CD4-positive, alpha-beta T cell treated with Interleukin-1 beta for 1 hour (primary cell): ENCODE data around the gene EDA.
"Not testable (repeated sequence)": the region's sequence is repeated elsewhere in the genome, so short reads cannot be mapped to it uniquely, and the experiment has no call there.

Experiments used
- DNase-seq, 2 donors: peaks; one replicate each; pipeline ENCODE4 v3.0.0-alpha.2; 2020 to 2022

EDA gene

DNA sequence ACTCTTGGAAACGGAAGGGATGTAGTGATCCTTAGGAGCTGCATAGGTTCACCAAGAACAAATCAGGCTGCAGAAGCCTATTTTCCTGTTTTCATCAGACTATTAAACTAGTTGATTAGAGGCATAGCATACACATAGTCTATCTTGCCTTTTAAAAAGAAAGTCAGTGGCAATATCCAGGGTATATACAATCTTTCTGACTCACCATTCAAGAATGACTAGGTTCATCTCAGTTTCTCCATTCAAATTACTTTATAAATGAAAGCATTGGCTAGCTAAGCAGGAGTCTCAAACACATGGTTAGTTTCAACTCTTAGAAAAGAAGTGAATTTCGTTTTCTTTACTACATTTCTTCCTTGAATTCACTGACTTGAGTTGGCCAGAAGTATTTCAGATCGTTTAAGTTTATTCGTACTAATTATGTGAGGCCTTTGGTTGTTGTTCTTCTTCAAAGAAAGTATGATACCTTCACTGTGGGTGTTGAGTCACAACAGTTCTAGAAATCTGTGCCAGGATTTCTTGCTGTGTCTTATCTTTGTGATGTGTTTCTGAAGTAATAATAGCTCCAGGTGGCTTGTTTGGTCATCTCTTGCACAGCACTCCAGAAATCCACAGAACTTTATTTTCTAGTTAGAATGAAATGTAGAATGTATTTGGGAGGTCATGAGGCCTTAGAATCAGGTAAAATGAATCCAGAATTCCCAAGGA is 345.6 kb downstream of the EDA start:
- DNase-seq: no peak

DNA sequence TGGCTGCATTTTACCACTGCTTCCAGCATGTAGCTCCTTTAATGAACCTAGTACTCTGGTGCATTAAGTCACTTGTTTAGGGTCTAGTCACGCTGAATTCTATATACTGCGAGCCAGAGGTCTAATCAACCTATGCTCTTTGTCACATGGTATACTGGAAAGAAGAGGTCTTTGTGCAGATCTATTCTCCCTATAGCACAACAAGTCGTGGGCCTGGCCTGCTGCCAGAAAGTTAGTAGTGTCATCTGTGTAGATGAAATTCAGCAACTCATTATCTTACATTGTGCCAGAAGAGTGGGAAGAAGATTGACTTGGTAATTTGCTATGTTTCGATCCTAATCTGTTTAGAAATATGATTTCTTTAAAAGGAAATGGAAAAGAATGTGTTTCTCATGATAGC is 353.0 kb downstream of the EDA start:
- no peak for DNase-seq

DNA sequence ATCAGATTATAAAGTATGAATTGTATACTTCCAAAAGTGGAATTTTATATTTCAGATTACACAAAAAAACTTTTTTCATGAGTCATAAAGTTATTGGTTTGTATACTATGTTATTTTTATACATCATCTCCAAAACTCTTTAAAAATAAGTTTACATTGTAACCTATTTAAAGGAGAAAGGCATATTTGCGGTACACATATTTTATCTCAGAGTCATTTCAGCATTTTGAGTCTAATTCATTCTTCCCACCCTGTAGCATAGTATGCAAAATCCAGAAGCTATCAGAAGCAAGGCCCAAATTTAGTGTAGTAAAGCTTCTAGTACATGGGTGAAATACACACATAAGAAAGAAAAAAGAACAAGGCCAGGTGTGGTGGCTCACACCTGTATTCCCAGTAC is 353.5 kb downstream of the EDA start:
- no peak for DNase-seq

DNA sequence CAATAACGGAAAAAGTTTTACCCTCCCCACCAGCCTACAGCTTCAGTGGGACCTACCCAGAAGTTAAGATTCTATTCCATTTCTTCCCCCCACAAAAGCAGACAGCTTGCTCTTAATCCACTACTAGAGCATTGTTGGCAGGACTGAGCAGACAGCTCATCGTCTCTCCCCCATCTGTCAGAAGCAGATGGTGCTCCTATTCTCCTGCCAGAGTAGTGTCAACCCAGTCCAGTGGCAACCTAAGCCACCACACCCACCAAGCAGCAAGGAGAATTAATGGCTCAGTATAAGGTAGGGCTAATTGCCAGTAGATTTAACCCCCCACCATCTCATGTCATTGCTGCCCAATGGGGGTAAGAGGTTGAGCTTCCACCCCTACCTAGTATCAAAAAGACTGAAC is 371.8 kb downstream of the EDA start:
- DNase-seq: no peak

DNA sequence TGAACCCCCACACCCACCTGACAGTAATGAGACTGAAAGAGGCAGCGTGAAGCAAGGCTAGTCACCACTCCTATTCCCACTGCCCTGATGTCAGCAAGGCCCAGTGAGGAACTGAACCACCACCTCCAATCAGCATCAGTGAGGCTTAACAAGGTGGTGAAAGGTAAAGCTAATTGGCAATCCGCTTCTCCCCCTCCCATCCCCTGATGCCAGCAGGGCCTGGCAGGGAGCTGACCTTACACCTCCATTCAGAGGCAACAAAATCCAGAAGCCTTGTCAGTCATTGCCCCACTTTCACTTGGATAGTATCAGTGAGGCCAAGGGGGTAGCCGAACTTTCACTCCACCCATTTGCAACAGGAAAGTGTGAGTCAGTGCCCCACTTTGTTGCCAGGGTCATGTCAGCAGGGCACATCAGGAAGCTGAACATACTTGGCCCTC is 373.1 kb downstream of the EDA start:
- DNase-seq: peak in 1 of 2 donors; percentile 10

DNA sequence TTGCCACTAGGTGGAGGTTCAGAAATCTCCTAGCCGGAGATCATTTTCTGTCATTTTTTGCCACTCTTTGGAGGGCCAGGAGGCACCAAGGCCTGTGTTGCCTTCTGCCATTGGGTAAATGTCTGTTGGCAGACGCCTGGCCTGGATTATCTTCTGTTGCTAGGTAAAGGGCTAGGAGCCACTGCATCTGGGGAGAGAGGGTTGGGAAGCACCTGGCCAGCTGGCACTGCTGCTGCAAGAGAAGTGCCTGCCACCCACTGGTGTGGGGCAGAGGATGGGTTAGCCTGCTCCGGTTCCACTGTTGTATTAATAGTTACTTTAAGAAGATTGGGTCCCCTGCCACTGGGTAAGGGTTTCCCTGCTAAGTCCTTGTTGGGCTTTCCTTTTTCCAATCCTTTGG is 375.8 kb downstream of the EDA start:
- no peak for DNase-seq

DNA sequence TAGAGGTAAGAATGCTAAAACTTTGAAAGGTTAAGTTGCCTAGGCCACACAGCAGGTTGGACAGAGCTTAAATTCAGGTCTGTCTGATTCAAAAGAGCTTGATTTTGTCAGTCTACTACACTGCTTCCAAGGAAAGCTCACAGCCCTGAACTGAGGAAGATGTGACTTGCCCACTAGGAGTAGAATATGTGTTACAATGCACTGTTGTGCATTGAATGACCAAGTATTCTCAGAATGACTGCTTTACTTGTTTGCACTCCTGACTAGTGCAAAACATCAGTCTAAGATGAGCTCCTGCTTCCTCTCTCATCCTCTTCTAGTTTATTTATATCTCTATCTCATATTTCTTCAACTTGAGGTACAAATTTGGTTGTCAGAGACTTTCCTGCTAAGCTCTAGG is 377.6 kb downstream of the EDA start:
- no peak for DNase-seq

DNA sequence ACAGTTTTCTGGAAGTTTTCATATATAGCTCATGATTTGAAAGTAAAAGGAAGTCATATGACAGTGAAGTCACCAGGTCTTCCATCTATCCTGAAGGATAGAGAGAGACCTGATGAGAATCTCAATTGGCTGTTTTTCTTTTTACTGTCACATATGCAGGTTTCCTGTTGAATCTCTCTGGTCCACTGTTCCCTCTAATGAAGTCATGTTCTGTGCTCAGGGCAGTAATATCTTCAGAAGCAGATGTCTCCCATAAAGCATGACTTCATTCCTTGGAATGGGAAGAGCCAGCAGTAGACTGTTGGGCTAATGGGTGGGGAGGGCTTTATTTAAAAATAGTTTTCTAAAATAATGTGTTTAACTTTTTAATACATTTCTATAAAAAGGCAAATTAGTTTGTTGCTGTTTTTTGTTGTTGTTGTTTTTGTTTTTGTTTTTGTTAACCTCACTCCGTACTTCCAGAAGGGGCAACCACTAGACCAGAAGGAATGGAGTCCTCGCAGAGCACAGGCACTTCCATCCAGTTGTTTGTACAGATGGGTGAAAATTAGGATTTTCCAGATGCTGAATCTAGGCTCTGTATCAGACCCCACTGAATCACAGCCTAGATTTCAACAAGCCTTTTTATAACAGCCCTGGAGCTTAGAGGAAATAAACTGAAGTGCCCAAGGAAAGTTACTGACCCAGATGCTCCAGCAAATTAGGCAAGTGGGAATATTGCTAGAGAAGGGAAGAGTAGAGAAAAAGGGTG is 379.6 kb downstream of the EDA start:
- no peak for DNase-seq

DNA sequence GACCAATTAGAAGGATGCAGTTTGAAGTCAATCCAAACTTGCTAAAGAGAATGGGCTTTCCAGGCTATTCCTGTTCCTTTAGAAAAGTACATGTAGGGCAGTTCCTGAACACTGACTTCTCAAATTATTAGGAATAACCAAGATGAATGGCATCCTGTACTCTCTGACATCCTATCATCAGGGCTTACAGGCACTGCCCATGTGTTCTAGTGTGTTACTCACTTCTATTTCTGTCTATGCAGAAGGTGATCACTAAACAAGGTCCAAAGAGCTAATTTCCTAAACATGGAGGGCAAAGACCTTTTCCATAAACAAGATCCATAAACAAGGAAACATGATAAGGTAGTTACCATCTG is 380.2 kb downstream of the EDA start:
- DNase-seq: no peak

DNA sequence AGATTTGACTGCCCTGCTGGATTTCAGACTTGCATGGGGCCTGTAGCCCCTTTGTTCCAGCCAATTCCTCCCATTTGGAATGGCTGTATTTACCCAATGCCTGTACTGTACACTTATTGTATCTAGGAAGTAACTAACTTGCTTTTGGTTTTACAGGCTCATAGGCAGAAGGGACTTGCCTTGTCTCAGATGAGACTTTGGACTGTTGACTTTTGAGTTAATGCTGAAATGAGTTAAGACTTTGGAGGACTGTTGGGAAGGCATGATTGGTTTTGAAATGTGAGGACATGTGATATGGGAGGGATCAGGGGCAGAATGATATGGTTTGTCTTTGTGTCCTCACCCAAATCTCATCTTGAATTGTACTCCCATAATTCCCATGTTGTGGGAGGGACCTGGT is 382.4 kb downstream of the EDA start:
- DNase-seq: not testable (repeated sequence)

DNA sequence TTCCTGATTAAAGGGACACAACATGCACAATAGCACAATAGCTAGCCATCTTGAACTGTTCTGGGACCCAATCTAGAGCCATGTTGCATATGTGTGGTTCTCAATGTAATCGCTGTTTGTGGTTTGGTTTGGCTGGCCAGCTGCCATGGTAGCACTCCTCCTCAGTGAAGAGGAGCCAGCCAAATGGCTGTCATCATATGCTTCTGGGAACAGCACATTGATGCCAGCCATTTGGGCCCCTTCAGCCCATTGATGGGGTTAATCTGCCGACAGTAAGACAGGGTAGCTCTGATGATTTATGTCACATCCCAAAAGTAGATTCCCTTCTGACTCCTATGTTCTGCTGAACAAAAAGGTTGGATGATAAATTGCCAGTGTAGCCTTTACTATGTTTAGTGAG is 385.4 kb downstream of the EDA start:
- no peak for DNase-seq

DNA sequence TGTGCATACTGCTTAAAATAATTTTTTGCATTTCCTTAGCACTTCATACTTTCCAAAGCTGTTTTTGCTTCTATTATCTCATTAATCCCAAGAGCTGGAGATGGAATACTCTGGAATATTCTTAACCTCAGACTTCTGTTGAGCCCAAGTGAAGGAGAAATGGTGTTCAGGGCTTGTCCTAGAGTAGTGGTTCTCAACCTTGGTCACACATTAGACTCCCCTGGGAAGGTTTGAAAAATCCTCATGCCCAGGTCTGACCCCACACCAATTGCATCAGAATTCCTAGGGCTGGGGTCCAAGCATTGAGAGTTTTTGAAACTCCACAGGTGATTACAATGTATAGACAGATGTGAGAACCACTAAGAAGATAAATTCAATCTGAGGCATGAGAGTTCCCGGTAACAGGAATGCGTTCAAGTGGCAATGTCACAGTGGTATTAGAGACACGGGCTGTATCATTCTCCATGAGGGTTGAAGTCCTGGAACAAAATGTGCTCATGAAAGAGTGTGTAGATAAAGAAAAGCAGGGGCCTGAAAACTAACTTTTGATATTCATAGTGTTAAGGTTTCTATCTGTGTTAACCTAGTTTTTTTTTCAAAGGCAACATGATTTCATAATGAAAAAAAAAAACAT is 385.9 kb downstream of the EDA start:
- no peak for DNase-seq

DNA sequence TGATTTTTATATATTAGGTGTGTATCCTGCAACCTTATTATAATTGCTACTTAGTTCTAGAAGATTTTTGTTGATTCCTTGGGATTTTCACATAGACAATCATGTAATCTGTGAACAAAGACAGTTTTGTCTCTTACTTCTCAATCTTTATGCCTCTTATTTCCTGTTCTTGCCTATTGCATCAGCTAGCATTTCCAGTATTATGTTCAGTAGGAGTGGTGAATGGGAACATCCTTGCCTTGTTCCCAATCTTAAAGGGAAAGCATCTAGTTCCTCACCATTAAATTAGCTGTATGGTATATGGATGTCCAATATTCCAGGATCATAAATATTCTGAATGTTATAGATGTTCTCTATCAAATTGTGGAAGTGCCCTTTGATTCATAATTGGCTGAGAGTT is 392.0 kb downstream of the EDA start:
- no peak for DNase-seq

DNA sequence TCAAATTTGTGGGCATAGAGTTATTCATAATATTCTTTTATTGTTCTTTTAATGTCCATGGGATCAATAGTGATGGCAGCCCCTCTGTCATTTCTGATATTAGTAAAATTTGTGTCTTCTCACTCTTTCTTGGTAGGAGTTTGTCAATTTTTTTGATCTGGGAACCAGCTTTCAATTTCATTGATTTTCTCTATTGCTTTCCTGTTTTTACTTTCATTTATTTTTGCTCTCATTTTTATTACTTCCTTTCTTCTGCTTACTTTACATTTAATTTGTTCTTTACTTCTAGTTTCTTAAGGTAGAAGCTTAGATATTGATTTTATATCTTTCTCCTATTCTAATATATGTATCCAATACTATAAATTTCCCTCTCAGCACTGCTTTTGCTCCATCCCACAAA is 393.1 kb downstream of the EDA start:
- DNase-seq: no peak

DNA sequence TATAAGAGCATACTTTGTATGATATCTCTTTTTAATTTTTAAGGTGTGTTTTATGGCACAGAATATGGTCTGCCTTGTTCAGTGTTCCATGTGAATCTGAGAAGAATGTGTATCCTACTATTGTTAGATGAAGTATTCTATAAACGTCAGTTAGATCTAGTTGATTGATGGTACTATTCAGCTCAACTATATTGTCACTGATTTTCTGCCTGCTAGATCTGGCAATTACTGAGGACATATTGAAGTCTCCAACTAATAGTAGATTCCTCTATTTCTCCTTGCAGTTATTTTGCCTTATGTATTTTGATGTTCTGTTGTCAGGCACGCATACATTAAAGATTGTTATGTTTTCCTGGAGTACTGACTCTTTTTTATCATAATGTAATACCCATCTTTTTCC is 394.1 kb downstream of the EDA start:
- no peak for DNase-seq

DNA sequence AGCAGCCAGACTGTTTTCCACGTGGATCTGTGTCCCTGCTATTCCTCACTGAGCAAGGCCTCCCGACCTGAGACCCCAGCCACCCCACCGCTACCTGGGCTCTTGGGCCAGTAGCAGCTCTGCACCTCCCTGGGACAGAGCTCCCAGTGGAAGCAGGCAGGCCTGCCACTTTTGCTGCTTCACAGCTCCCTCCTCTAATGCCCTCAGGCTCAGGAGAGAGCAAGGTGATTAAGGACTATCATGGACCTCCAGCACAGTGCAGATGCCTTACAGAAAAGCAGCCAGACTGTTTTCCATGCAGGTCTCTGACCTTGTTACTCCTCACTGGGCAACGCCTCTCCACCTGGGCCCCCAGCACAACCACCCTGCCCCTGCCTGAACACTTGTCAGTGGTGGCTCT is 396.8 kb downstream of the EDA start:
- DNase-seq: no peak

DNA sequence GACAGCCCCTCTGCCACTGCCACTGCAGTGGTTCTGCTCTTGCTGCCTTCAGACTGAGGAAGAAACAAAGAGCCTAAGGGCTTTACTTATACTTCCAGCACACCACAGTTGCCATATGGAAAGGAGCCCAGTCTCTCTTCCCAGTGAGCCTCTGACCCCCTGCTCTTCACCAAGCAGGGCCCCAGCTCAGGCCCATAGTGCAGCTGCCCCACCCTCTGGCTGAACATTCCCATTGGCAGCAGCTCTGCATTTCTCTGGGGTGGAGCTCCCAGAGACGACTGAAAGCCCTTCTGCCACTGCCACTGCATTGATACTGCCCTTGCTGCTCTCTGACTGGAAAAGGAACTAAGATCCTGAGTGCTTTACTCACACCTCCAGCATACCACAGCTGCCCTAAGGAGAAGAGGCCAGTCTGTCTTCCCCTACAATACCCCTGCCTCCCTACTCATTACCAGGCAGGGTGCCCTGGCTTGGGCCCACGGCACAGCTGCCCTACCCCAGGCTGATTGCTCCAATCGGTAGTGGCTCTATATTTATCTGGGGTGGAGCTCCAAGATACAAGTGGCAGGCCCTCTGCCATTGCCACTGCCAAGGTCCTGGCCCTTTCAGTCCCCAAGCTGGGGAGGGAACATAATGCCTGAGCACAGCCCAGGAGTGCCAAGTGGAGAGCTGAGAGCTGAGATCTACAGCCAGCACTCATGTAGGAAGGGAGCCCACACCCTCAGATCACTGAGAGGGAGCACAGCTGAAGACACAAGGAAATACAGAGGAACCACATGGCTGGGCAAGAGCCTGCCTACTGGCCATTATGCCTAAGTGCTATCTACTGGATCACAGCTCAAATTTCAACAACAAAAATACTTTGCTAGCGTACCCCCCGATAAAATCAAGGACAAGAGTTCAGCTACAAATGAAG is 397.8 kb downstream of the EDA start:
- DNase-seq: no peak

DNA sequence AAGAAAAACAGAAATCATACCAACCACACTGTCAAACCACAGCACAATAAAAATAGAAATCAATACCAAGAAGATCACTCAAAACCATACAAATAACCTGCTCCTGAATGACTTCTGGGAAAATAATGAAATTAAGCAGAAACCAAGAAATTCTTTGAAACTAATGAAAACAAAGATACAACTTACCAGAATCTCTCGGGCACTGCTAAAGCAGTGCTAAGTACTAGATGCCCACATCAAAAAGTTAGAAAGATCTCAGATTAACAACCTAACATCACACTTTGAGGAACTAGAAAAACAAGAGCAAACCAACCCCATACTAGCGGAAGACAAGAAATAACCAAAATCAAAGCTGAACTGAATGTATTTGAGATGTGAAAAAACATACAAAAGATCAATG is 400.6 kb downstream of the EDA start:
- peak in 1 of 2 donors; percentile 6 for DNase-seq

DNA sequence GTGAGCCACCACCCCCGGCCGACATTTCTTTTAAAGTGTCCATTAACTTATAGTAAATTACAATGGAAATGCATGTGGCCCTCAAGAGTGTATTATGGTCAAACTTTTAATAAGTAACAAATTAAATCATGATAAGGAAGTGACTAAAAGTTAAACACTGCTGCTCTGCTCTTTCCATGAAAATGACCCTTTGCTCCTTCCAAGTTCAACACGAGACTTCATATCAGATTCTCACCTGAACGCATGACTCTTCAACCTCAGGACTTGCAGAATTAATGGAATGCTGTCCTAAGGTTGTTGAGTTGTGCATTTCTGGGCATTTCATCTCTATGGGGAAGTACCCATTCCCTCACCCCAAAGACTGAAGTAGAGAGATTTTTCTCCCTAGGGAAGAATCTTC is 406.7 kb downstream of the EDA start:
- DNase-seq: no peak

DNA sequence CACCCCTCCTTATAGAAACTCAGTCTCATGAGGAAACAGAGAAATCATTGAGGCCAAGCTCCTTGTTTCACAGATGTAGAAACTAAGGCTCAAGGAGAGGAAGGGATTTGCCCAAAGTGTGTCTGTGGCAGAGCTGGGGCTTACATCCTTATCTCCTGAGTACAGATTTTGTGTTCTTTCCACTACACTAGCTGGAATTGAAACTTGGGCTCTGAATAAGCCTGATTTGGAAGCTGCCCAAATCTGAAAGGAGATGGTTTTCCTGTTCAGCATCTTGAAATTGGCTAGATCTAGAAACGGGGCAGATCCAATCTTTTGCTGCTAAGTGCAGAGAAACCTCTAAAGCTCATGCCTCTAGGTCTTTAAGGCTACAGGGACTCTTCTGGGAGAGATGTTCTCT is 409.6 kb downstream of the EDA start:
- no peak for DNase-seq

DNA sequence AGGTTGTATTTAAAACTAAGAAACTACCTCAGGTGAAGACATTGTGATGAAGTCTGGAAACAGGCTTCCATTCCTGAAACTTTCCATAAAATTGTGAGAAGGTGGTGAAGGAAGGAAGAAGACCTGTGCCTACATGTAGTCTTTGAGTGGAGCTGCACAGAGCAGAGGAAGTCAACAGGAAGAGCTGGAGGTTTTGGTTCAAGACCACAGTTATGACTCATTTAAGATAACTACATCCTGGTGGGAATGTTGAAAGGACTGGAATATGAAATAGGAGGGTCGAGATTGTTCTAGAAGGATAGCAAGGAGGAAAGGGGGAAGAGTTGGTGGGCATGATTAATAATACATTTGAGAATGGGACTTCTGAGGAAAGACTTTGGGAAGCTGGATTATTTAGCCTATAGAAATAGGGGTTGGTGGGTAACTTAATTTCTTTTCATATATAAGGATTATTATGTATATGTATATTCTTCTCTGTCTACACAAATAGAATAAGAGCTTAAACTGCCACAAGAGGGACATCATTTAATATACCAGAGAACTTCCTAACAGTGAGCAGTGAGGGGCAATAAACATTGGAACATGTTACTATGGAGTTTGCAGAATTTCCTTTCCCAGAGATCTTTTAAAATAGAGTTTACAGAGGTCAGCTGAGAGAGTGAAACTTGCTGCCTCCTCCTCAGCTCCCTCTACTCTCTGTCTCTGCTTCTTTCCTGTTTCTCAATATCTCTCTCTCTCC is 410.4 kb downstream of the EDA start:
- no peak for DNase-seq

DNA sequence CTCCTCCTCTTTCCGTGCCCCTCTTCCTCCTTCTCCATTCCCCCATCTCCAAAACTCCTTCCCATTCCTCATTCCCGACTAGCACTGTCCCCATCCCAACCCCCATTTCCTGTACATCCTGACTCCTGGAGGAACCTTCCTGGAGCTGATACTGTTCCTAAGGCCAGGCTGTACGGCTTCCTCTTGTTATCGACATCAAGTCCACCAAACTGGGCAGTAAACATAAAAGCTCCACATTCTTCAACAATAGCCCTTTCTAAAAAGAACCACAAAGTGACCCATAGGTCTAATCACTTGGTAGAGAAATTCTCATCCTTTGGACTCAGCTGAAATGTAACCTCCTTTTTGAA is 410.9 kb downstream of the EDA start:
- no peak for DNase-seq

DNA sequence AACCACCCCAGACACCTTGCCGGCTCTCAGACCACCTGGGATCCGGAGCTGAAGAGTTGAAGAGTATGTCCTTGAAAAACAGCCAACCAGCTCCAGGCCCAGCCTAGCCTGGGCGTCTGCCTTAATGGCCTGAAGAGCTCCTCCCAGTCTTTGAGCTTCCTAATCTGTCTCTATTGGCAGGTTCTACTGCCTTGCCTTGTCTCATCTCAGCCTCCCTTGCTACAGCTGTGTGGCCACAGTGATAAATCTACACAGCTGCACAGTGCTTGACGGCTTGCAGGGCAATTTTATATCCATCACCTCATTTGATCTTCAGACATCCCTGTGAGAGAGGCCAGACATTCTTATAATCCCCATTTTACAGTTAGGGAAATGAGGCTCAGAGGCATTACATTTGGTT is 413.9 kb downstream of the EDA start:
- DNase-seq: no peak
